Astrocyte (in vitro differentiated cells and primary cell): ENCODE results near the gene EML3.

Source experiments
- EZH2 ChIP-seq: IDR thresholded peaks from 2 replicates; pipeline ENCODE4 v1.6.1; 2012; ENCODE audit warnings: mild to moderate bottlenecking, low read length, inconsistent platforms; ENCODE audit not compliant: insufficient read depth
- TF ChIP-seq, protein P1 (sequence below): IDR thresholded peaks from 2 replicates; pipeline ENCODE4 v1.5.1; 2011; ENCODE audit warnings: low read depth, mild to moderate bottlenecking, inconsistent platforms, low read length, moderate library complexity; ENCODE audit not compliant: insufficient read depth

- TF ChIP-seq, protein P1, sequence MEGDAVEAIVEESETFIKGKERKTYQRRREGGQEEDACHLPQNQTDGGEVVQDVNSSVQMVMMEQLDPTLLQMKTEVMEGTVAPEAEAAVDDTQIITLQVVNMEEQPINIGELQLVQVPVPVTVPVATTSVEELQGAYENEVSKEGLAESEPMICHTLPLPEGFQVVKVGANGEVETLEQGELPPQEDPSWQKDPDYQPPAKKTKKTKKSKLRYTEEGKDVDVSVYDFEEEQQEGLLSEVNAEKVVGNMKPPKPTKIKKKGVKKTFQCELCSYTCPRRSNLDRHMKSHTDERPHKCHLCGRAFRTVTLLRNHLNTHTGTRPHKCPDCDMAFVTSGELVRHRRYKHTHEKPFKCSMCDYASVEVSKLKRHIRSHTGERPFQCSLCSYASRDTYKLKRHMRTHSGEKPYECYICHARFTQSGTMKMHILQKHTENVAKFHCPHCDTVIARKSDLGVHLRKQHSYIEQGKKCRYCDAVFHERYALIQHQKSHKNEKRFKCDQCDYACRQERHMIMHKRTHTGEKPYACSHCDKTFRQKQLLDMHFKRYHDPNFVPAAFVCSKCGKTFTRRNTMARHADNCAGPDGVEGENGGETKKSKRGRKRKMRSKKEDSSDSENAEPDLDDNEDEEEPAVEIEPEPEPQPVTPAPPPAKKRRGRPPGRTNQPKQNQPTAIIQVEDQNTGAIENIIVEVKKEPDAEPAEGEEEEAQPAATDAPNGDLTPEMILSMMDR, result no peak
- TF ChIP-seq EZH2, result no peak
Observed at GRCh38 chr11:62558669-62559068, 53.9 kb downstream of the EML3 start.
